Measurements from ENCODE around the gene PTAFR.

The PTAFR gene

DNA sequence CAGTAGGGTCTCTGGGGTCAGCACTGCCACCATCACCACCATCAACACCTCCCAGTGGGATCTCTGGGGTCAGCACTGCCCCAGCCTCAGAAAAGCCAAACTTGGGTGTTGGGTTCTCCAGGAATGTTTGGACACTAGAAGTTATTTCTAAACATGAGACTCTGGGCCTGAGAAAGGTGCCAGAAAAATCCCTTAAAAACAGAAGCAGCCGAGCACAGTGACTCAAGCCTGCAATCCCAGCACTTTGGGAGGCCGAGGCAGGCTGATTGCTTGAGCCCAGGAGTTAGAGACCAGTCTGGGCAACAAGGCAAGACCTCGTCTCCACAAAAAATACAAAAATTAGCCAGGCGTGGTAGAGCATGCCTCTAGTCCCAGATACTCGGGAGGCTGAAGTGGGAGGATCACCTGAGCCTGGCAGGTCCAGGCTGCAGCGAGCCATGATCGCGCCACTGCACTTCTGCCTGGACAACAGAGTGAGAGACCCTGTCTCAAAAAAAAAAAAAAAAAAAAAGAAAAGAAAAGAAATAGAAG, 470 bp downstream of the PTAFR start:
- no peak for DNase-seq

DNA sequence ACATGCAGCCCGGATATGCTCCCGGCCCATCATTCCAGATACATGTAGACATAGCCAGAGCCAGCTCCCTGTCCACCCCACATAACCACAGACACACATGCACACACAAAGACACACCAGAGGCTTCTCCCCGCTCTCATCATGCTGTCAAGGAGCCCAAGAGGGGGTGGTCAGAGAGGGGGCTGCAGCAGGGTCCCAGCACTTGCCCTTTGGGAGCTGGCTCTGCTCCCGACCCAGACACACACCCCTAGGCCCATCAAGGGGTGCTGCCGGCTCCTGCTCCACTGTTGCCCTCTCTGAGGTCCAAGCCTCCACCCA, 2.6 kb downstream of the PTAFR start:
- DNase-seq, result no peak

DNA sequence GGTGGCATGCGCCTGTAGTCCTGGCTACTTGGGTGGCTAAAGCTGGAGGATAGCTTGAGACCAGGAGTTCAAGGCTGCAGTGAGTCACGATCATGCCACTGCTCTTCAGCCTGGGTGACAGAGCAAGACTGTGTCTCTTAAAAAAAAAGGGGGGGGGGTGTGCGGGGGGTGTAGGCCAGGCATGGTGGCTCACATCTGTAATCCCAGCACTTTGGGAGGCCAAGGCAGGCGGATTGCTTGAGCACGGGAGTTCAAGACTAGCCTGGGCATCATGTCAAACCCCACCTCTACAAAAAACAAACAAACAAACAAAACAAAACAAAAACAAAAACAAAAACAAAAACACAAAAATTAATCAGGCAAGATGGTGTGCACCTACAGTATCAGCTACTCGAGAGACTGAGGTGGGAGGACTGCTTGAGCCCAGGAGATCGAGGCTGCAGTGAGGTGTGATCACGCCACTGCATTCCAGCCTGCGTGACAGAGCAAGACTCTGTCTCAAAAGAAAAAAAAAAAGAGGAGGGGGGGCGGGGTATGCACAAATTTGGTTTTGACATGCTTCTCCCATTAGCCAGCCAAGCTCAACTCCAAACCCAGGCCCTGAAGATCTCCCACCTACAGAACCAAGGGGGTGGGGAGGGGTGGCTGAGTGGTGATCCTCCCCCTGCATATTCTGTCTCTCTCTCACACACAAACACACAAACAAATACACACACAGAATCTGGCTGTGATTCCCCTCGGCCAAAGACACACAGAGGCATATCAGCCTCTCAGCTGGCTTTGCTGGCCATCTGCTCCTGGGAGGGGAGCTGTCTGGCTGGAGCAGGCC, 3.1 kb downstream of the PTAFR start:
- no peak for DNase-seq

DNA sequence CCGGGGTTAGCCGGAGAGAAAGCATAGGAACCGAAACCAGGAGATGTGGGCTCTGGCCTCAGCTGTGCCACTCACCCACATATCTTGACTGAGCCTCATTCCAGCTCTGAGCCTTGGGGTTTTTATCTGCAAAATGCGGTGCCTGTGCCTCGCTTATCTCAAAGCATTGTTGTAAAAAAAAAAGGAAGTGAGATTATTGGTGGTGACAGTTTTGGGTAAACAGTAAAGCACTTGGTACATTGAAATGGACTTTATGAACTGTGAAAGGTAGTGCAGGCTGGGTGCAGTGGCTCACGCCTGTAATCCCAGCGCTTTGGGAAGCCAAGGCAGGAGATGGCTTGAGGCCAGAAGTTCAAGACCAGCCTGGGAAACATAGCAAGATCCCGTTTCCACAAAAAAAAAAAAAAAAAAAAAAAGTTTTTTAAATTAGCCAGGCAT, 3.8 kb downstream of the PTAFR start:
- DNase-seq, result no peak

DNA sequence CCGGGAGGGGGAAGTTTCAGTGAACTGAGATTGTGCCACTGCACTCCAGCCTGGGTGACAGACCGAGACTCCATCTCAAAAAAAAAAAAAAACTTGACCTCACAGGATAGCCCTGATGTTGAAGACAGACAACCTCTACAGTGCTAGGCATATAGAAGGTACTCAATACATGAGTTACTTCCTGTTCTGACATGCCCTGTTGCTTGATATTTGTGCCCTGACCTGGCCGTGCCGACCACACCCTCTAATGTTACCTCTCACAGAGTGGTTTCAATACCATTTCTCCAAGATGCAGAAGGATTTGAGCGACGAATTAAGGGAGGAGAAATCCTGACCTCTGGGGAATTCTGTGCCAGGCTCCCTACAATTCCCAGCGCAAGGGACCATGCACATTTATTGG, 5.2 kb downstream of the PTAFR start:
- DNase-seq, result no peak

DNA sequence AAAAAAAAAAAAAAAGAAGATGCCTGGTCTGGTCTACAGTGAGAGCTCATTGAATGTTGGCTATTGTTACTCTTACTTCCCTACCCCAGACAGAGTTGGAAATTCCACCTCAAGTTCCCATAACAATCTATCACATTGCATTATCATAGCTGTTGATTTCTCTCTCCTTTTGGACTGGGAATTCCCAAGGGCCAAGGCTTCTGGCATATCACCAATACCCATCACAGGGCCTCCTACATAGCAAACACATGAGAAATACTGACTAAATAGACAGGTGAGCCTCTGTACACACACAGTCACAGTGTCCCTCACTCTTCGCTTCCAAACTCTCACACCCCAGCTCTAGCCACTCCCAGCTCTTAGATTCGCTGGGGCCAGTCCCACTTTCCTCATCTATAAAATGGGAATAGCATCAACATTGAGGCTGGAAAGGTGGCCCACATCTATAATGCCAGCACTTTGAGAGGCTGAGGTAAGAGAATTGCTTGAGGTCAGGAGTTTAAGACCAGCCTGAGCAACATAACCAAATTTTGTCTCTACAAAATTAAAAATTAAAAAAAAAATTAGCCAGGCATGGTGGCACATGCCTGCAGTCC, 6.4 kb downstream of the PTAFR start:
- no peak for DNase-seq

DNA sequence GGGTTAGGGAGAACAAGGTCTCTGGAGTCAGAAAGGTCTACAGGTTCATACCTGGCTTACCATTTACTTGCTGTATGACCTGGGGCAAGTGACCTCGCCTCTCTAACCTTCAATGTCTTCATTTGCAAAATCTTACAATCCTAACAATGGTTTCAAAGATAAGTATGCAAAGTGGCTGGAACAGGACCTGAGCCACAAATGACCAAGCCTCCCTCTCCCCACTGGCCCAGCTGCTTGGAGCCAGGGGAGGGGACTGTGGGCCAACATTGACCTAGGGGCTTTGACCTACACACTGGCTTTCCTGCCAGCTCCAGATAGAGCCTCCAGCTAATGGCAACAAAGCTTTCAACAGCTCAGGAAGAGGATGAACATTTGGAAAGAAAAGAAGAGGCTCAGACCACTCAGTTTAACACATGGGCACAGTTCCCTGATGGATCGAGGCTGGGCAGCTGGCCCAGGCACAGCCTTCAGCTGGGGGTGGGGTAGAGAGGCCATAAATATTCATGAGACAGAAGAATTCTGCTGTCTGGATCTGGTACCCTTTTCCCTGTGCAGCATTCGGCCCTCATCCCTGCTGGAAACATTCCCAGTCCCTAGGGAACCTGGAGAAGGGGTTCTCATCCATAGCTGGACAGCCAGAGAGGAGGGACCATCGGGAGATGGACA, 12.9 kb downstream of the PTAFR start:
- DNase-seq, result no peak

DNA sequence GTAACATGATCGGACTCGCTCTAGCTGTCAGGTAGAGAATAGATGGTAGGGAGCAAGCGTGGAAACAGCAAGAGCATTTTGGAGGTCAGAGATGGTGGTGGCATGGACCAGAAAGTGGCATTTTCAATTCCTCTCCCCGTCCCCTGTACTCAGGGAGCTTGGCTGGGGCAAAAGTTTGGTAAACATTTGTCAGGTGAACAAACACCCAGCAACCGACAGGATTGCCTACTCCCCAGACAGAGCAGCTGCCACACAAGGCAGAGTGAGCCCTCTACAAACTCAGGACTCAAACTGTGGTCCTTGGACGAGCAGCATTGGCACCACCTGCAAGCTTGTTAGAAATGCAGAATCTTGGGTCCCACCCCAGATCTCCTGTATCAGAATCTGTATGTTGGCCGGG, 14.3 kb downstream of the PTAFR start:
- no peak for DNase-seq

DNA sequence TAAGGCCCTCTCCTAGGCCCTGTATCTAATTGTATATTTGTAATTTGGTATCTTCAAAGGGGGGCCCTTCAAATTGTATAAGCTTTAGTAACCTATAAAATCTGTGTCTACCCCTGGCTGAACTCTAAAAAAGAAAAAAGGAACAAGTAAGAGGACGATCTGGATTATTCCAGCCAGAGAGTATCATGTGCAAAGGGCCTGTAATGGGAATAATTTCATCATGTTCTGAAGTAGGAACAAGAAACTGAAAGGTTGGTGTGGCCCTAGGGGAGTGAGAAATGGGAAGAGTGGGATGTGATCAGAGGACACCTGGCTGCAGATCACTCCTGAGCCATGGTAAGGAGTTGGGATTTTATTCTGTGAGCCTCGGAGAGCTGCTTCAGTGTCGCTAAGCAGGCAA, 14.7 kb downstream of the PTAFR start:
- DNase-seq, result no peak

DNA sequence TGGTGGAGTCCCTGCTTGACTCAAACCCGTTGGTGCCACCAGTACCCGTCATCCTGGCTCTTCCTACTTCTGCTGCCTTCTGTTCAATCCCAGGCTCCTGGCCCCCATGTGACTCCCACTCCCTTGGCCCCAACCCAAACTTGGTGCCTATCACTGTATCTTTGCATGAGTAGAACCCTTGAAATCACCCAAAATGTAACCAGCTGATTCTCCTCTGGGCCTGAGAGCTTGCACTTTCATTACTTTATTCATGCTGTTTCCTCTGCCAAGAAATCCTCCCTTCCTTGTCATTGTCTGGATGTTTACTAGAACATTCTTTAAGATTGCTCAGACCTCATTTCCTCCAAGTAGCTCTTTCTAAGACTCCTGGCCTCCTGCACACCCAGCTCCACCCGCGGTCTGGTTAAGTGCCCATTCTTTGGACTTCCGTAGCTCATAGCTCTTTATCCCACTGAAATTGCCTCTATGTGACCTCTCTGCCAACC, 15.7 kb downstream of the PTAFR start:
- DNase-seq, result no peak

DNA sequence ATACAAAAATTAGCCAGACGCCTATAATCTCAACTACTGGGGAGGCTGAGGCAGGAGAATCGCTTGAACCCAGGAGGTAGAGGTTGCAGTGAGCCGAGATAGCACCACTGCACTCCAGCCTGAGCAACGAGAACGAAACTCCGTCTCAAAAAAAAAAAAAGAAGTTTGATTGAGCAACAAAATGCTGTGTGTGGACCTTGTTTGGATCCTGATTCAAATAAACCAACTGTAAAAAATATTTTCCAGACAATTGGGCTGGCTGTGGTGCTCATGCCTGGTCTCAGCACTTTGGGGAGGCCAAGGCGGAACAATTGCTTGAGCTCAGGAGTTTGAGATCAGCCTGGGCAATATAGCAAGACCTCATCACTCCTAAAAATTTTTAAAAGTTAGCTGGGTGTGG, 16.8 kb downstream of the PTAFR start:
- DNase-seq, result no peak

DNA sequence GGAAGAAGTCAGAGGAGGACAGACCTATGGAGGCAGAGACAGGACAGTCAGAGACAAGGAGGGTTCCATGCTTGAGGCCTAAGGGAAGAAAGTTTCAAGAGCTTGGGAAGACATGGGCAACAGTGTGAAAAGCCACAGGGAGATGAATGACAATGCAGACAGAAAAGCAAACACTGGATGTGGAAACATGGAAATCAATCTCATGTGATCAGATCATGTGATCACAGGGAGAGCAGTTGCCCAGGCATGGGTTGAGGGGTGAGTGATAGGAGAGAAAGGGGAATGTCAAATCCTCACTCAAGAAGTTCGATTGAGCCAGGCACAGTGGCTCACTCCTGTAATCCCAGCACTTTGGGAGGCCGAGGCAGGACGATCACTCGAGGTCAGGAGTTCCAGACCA, 17.2 kb downstream of the PTAFR start:
- no peak for DNase-seq

DNA sequence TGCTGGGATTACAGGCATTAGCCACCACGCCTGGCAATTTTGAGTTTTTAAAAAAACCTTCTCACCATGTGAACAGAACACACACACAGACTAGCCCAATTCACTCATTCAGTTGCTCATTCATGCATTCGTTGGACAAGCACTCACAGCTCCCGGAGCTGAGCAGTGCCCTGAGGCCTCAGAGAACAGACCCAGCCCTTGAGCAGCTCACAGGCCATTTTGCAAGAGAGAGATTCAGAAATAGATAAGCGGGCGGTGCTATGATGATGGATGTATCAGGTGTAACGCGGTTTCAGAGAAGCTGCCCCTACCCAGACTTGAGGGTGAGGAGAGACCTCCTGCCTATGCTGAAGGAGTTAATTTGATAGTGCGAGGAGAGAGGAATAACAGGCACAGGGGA, 18.6 kb downstream of the PTAFR start:
- no peak for DNase-seq

DNA sequence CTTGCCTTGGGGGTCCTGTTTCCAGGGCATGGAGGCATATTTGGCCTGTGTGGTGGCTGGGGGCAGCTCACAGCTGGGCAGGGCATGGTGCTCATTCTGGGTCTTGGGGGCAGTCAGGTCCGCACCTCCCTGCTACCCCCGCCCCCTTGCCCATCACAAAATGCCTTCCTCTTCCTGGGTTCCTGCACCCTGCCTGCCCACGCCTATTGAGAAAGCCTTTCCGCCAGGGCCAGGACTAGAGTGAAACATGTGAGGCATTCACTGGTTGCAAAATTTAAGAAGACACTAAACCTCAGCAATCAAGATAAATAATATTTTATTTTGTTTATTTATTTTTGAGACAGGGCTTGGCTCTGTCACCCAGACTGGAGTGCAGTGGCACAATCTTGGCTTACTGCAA, 19.7 kb downstream of the PTAFR start:
- no peak for DNase-seq

DNA sequence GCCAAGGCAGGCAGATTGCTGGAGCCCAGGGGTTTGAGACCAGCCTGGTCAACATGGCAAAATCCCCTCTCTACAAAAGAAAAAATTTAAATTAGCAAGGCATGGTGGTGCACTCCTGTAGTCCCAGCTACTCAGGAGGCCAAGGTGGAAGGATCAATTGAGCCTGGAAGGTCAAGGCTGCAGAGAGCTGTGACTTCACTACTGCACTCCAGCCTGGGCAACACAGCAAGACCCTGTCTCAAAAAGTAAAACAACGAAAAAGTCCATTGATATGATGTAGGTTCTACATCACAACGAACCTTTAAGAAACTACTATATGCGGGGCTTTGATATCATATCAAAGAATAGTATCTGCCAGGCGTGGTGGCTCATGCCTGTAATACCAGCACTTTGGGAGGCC, 20.9 kb downstream of the PTAFR start:
- DNase-seq, result no peak

DNA sequence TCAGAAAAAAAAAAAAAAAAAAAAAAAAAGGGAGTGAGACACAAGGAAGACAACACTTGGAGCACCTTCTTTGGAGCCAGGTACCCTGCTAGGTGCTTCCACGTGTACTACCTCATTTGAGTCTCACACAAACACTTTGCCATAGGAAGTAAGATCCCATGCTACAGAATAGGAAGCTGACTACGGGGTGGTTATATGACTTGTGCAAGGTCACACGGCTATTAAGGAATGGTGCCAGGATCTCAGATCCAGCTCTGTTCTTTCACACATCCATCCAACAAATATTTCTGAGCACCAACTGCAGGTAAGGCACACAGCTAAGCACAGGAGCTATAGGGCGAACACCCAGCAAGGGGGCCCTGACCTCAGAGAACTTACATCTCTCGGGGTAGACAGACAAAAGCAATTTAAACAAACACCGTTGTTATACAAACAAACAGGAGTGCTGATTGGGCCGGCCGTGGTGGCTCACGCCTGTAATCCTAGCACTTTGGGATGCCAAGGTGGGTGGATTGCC, 22.4 kb downstream of the PTAFR start:
- DNase-seq, result no peak

DNA sequence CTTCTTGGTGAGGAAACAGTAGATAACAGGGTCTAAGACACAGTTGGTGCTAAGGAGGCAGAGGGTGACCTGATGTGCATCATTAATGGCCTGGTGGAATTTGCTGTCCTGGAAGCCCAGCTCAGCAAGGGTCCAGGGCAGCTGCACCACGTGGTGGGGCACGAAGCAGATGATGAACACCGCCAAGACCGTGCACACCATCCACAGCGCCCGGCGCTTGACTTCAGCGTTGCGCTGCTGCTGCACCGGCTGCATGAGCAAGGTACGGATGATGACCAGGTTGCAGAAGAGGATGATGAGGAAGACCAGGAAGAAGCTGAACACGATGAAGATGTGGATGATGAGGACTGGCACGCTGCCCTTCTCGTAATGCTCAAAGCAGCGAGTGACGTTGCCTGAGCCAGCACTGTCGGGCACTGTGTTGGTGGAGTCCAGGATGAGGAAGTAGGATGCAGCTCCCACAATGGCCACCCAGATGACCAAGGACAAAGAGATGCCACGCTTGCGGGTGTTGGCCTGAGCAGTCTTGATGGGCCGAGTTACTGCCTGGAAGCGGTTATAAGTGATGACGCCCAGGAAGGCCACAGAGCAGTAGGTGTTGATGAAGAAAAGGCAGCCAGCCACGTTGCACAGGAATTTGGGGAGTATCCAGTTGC, 26.2 kb downstream of the PTAFR start:
- no peak for DNase-seq

DNA sequence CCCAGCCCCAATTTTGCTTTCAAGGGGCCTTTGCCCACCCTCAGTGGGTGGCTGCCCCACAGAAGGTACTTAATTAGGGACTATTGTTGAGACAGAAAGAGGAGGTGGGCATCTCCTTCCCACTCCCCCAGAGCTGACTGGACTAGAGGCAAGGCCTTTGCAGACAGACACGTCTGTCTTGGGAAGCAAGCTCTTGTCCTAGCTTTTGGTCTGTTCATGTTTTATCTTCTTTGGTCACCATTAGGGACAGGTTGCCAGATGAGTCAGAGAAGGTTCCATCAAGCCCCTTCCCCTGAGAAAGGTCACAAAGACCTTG, 27.7 kb downstream of the PTAFR start:
- no peak for DNase-seq

DNA sequence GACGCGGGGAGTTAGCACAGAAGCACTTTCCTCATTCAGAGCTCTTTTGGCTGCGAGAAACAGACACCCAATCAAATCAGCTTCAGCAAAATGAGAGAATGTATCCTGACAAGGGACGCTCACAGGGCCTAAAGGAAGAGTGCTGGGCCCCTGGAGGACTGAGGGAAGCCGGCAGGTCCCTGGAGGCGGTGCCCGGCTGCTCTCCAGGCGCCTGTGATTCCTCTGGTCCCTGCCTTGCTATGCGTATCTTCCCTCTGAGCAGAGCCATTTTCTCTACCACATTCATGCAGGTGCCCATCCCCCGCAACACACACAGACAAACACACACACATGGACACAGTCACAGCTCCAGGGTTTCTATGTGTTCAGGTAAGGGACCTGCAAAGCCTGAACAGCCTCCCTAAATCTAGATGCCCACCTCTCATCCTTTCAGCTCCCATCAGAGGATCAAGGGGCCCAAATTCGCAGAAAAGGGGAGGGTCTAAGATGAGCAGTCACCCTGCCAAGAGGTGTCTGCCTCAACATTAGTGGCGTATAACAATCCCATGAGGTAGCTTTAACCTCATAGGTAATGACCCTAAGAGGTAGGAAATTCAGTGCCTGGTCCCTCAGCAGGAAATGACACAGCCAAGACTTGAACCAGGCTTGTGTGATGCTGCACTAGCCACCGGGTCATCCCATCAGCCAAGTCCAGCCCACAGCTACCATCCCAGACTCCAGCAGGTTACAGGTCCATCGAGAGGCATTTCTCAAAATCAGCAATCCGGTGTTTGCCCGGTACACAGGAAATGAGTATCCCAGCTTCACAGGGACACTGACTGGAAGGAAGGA, 29.0 kb downstream of the PTAFR start:
- DNase-seq, result no peak

DNA sequence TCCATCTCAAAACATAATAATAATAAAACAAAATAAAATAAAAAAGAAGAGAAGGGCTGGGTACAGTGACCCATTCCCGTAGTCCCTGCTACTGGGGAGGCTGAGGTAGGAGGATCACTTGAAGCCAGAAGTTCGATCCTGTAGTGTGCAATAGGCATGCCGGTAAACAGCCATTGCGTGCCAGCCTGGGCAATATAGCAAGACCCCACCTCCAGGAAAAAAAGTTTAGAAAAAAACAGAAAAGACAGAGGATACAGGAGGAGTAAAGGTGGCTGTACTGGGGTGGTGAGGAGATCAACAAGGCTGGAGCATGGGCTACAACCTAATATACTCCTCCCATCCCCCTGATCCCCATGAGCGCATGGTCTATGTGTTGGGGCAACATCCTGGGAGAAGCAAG, 30.8 kb downstream of the PTAFR start:
- no peak for DNase-seq

DNA sequence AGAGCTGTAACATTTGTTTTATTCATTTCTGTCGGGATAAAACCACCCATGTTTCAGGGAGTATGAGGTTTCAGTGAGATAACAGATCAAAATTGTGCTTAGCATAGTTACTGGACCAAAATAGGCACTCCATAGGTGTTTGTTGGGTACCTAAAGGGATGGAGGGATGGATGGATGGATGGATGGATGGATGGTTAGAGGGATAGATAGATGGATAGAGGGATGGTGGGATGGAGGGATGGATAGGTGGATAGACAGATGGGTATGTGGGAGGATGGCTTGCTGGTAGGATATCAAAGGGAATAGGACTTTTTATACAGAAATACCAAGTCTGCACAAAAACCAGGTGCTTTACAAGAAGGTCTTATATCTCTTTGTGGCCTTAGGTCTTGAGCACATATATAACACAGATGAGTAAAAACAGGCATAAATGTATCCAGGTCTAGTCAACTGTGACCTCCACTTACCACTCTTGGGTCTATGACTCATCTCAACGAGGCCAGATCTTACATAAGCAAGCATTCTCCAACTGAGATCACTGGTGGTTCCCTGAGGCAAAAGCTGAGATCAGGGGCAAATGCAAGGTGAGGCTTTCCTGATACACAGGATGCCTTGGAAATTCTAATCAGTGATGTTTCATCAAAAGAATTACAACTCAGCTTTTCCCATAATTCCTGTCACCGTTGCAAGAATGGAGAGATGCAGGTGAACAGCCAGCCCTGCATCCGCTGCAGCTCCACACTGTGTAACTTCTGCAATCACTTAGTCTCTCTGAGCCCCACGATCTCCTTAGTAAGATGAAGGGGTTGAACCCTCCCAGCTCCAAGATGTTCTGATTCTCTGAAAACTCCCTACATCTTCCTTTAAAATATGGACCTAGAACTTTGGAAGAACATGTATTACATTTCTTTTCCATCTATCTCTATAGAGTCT, 32.0 kb downstream of the PTAFR start:
- DNase-seq, result peak; percentile 52
